Fibroblast of the conjunctiva (primary cell): ENCODE data around the gene TMEM89.

Experiments used
- DNase-seq: peaks from one replicate; pipeline ENCODE4 v3.0.0-alpha.2; 2010; ENCODE audit warnings: low read depth

TMEM89 gene

GRCh38 chr3:48588230-48588629 lies 33.3 kb downstream of the TMEM89 start:
- DNase-seq: no peak

- no peak for DNase-seq
Observed at GRCh38 chr3:48587686-48588085, 33.9 kb downstream of the TMEM89 start.

GRCh38 chr3:48585411-48585810 lies 36.2 kb downstream of the TMEM89 start:
- DNase-seq: no peak

- DNase-seq: no peak
Observed at GRCh38 chr3:48584836-48585235, 36.7 kb downstream of the TMEM89 start.

GRCh38 chr3:48581621-48582481 lies 39.7 kb downstream of the TMEM89 start:
- no peak for DNase-seq

GRCh38 chr3:48576647-48577046 lies 44.9 kb downstream of the TMEM89 start:
- no peak for DNase-seq

GRCh38 chr3:48575366-48575765 lies 46.2 kb downstream of the TMEM89 start:
- DNase-seq: no peak

GRCh38 chr3:48573973-48574585 lies 47.5 kb downstream of the TMEM89 start:
- no peak for DNase-seq

- no peak for DNase-seq
Observed at GRCh38 chr3:48572517-48572916, 49.1 kb downstream of the TMEM89 start.

- DNase-seq: no peak
Observed at GRCh38 chr3:48571938-48572337, 49.6 kb downstream of the TMEM89 start.
